Brain pericyte (primary cell): ENCODE data around the gene NPIPB2.
"Not testable (repeated sequence)": the region's sequence is repeated elsewhere in the genome, so short reads cannot be mapped to it uniquely, and the experiment has no call there.

Source experiments
- DNase-seq: peaks from one replicate; pipeline ENCODE4 v3.0.0-alpha.2; 2012; ENCODE audit warnings: low read depth, low spot score

The NPIPB2 gene

GRCh38 chr16:11941945-11942344, at the start of gene NPIPB2:
TSS of gene NPIPB2 (minus strand) at chr16:11942045. CDS start at chr16:11942045, 0 bp downstream.
- DNase-seq = not testable (repeated sequence)

- no peak for DNase-seq
Observed at GRCh38 chr16:11990702-11991390, 49.0 kb upstream of the NPIPB2 start.

DNA sequence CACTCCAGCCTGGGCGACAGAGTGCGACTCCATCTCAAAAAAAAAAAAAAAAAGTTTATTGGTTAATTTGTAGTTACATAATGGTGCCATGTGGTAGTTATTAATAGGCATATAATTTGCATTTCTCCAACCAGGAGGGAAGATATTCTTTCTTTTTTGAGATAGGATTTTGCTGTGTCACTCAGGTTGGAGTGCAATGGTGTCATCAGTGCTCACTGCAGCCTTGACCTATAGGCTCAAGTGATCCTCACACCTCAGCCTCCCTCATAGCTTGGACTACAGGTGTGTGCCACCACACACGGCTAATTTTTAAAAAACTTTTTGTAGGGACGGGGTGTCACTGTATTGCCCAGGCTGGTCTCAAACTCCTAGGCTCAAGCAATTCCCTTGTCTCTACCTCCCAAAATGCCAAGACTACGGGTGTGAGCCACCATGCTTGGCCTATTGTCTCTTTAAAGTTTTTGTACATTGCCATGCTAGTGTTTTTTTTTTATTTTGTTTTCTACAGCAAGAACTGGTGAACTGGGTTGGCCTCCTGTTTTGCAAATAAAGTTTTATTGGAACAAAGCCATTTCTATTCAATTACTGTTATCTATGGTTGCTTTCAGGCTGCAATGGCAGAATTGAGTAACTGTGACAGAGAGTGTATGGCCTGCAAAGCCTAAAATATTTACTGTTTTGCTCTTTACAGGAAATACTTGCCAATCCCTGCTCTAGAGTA, 46.6 kb upstream of the NPIPB2 start:
- no peak for DNase-seq

GRCh38 chr16:11986521-11987057, 44.7 kb upstream of the NPIPB2 start:
- DNase-seq = no peak

DNA sequence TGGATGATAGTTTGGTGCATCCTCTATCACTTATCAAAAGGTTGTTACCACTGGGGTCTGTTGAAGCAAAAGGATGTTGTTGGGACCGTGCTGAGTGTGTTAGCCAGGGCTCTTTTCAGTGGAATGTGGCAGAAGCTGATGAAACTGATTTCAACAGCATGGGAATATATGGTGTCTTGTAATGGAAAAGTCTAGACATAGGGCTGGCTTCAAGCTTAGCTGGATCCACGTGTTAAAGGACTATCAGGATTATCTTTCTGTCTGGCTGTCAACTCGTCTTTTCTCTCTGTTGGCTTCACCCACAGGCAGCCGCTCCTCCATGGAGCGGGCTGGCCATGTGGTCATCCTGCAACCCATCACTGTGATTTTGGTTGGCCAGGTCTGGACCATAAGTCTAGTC, 43.4 kb upstream of the NPIPB2 start:
- DNase-seq = no peak

DNA sequence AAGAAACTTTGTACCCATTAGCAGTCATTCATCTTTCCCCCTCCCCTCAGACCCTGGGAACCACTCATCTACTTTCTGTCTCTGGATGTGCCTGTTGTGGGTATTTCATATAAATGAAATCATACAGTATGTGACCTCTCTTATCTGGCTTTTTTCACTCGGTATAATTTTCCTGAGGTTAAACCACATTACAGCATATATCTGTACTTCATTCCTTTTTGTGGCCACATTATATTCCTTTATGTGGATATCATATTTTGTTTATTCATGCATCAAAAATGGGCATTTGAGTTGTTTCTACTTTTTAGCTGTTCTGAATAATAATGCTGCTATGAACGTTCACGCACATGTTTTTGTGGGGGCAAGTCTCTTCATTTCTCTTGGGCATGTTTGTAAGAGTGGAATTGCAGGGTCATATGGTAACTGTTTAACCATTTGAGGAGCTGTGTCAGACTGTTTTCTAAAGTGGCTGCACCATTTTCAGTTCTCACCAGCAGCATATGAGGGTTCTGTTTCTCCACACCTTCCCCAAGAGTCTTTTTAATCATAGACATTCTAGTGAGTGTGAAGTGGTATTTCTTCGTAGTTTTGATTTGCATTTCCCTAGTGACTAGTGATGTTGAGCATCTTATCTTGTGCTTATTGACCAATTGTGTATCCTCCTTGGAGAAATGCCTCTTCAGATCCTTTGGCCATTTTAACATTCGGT, 38.4 kb upstream of the NPIPB2 start:
- no peak for DNase-seq

GRCh38 chr16:11979013-11979672, 37.3 kb upstream of the NPIPB2 start:
- no peak for DNase-seq

DNA sequence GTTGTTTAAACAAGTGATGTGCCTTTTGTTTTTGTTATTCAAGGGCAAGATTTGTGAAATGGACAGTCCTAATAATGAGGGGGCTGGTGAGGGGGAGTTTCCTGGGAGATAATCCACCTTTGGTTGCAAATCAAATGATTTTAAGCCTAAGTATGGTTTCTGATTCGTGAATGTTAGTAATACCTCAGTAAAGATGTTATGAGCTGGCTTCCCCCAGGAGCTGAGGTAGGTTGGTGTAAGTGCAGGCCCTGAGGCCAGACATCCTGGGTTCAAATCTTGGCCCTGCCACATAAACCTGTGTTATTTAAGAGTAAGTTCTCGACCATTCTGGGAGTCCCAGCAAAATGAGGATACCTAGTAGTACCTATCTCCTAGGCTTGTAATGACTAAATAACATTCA, 36.2 kb upstream of the NPIPB2 start:
- DNase-seq = no peak

DNA sequence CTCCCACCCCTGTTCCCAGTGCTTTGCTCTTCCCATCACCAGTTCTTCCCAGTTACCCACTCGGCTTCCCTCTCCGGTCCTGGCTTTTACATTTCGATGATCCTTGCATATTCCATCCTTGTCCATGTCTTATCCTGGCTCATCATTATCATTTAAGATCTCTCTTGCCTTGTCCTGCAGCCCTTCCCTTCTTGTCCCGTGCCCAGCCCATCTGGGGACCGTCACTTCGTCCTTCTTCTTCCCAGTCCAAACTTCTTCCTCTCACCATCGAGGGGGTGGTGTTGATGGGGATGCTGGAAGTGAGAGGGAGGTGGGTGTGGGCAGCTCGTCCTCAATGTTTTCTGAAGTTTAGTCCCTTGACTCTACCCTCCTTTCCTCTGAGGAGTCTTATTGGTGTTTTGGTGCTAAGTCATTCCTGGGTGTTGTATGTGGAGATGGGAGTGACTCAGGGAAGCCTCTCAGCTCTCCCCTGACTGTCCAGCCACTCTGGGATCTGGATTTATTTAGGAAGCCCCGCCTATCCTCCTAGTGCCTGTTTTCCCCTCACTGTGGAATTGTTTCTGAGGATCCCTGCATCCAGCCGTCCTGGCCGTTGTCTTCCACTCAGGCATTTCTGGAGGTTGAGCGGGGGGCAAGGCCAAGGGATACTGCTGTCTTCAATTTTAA, 35.7 kb upstream of the NPIPB2 start:
- DNase-seq = no peak

DNA sequence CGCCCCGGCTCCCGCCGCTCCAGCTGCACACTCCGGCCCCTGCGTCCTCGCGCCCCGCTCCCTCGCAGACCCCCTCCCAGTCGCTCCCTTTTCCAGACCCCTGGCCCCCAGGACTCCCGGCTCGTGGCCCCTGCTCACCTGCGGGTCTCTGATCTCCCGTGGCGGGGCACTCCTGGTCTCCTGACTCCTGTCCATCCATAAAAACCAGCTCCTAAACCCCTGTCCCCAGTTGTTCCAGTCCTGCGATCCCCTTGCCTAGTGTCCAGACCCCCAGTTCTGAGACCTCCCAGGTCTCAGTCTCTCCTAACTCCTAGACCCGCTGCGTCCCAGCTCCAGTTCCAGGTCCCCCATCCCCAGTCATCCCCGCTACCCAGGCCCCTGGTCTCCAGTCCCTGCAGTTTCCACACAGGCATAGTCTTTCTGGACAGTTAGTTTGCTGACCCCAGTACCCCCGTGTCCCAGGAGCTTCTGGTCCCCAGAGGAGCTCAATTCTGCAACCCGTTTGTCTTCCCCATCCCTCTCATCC, 35.1 kb upstream of the NPIPB2 start:
- no peak for DNase-seq

- DNase-seq = no peak
Observed at GRCh38 chr16:11973070-11973469, 31.2 kb upstream of the NPIPB2 start.

DNA sequence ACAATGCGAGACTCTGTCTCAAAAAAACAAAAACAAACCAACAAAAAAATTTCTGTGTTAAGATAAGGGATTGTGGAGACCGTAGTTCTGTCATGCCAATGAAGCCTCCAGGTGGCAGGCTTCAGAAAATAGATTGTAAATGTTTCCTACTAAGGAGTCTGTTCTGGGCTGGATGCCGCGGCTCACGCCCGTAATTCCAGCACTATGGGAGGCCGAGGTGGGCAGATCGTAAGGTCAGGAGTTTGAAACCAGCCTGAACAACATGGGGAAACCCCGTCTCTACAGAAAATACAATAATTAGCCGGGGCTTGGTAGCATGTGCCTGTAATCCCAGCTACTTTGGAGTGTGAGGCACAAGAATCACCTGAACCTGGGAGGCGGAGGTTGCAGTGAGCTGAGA, 30.3 kb upstream of the NPIPB2 start:
- no peak for DNase-seq

DNA sequence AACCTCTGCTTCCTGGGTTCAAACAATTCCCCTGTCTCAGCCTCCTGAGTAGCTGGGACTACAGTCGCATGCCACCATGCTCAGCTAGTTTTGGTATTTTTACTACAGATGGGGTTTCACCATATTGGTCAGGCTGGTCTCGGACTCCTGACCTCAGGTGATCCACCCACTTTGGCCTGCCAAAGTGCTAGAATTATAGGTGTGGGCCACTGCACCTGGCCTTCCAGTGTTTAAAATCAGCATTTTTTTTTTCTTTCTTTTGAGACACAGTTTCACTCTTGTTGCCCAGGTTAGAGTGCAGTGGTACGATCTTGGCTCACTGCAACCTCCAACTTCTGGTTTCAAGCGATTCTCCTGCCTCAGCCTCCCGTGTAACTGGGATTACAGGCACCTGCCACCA, 28.4 kb upstream of the NPIPB2 start:
- DNase-seq = not testable (repeated sequence)

DNA sequence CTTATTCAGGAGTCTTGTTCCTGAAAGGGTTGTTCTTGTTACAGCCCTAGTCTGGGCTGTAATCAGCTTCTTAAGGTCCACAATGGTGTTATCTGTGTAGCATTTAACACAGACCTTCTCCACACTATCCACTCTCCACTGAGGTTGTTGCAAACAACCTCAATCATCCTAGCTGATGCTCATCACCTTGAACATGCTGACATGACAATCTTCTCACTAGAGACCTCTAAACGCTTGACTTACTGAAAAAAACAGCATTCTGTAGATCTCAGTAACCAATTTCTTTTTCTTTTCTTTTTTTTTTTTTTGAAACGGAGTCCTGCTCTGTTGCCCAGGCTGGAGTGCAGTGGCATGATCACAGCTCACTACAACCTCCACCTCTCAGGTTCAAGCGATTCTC, 26.7 kb upstream of the NPIPB2 start:
- DNase-seq = no peak

- no peak for DNase-seq
Observed at GRCh38 chr16:11967195-11967911, 25.5 kb upstream of the NPIPB2 start.

GRCh38 chr16:11966173-11966572, 24.3 kb upstream of the NPIPB2 start:
- no peak for DNase-seq

- DNase-seq = no peak
Observed at GRCh38 chr16:11964761-11965551, 23.1 kb upstream of the NPIPB2 start, which contains the start of gene TNFRSF17. TSS of gene TNFRSF17 (plus strand) at chr16:11965210. CDS start at chr16:11965325, 115 bp downstream.

- no peak for DNase-seq
Observed at GRCh38 chr16:11963706-11964105, 21.9 kb upstream of the NPIPB2 start.

GRCh38 chr16:11962978-11963377, 21.1 kb upstream of the NPIPB2 start:
- not testable (repeated sequence) for DNase-seq
